ENCODE measurements around the gene NDUFA13.

The NDUFA13 gene

GRCh38 chr19:19549804-19550464 is 33.9 kb downstream of the NDUFA13 start:
- H3K4me3 ChIP-seq (ENCODE audit: insufficient read depth, low read depth, low read length), result no peak overlapping the region
- H3K36me3 ChIP-seq (ENCODE audit: control insufficient read depth, insufficient read depth, low read length), result no peaks in the 10 kb centered on the region
- H3K4me1 ChIP-seq (ENCODE audit: control insufficient read depth, insufficient read depth, low read length), result peaks cover 11% of the 10 kb centered on the region
- no peaks in the 10 kb centered on the region for H3K9me3 ChIP-seq (ENCODE audit: control insufficient read depth, low read length)
- H3K27me3 ChIP-seq (ENCODE audit: control insufficient read depth, insufficient read depth, low read length, poor library complexity, severe bottlenecking), result no peaks in the 10 kb centered on the region
- WGBS, 2 experiments, result 89 to 90% methylated on average over 23 of the region's 23 CpGs
- H3K27ac ChIP-seq (ENCODE audit: insufficient read depth, low read depth, low read length, poor library complexity, severe bottlenecking), result no peak overlapping the region

GRCh38 chr19:19550485-19550929 is 34.5 kb downstream of the NDUFA13 start:
- 67 to 71% methylated on average over 8 of the region's 8 CpGs for WGBS, 2 experiments
- Histone ChIP-seq H3K4me1 (ENCODE audit: control insufficient read depth, insufficient read depth, low read length) (peaks cover 11% of the 10 kb centered on the region), H3K36me3 (ENCODE audit: control insufficient read depth, insufficient read depth, low read length) (no peaks in the 10 kb centered on the region), H3K27me3 (ENCODE audit: control insufficient read depth, insufficient read depth, low read length, poor library complexity, severe bottlenecking) (no peaks in the 10 kb centered on the region), H3K4me3 (ENCODE audit: insufficient read depth, low read depth, low read length) (no peak overlapping the region), H3K27ac (ENCODE audit: insufficient read depth, low read depth, low read length, poor library complexity, severe bottlenecking) (no peak overlapping the region), H3K9me3 (ENCODE audit: control insufficient read depth, low read length) (no peaks in the 10 kb centered on the region)

- Histone ChIP-seq H3K27ac (ENCODE audit: insufficient read depth, low read depth, low read length, poor library complexity, severe bottlenecking) (no peak overlapping the region), H3K4me3 (ENCODE audit: insufficient read depth, low read depth, low read length) (no peak overlapping the region), H3K36me3 (ENCODE audit: control insufficient read depth, insufficient read depth, low read length) (no peaks in the 10 kb centered on the region), H3K9me3 (ENCODE audit: control insufficient read depth, low read length) (no peaks in the 10 kb centered on the region), H3K27me3 (ENCODE audit: control insufficient read depth, insufficient read depth, low read length, poor library complexity, severe bottlenecking) (no peaks in the 10 kb centered on the region), H3K4me1 (ENCODE audit: control insufficient read depth, insufficient read depth, low read length) (peaks cover 11% of the 10 kb centered on the region)
- 81% methylated on average over 10 of the region's 10 CpGs for WGBS, 2 experiments
Measured at GRCh38 chr19:19550972-19551852, 35.2 kb downstream of the NDUFA13 start.

GRCh38 chr19:19551853-19552192 is 35.8 kb downstream of the NDUFA13 start:
- H3K27ac ChIP-seq (ENCODE audit: insufficient read depth, low read depth, low read length, poor library complexity, severe bottlenecking), result no peak overlapping the region
- 87% methylated on average over 14 of the region's 14 CpGs for WGBS, 2 experiments

GRCh38 chr19:19552798-19553197 is 36.8 kb downstream of the NDUFA13 start:
- Histone ChIP-seq H3K27me3 (ENCODE audit: control insufficient read depth, insufficient read depth, low read length, poor library complexity, severe bottlenecking) (no peaks in the 10 kb centered on the region), H3K9me3 (ENCODE audit: control insufficient read depth, low read length) (no peaks in the 10 kb centered on the region), H3K27ac (ENCODE audit: insufficient read depth, low read depth, low read length, poor library complexity, severe bottlenecking) (no peak overlapping the region), H3K4me1 (ENCODE audit: control insufficient read depth, insufficient read depth, low read length) (peaks cover 11% of the 10 kb centered on the region), H3K4me3 (ENCODE audit: insufficient read depth, low read depth, low read length) (no peak overlapping the region), H3K36me3 (ENCODE audit: control insufficient read depth, insufficient read depth, low read length) (no peaks in the 10 kb centered on the region)
- 59% methylated on average over 6 of the region's 6 CpGs for WGBS, 2 experiments

More at GRCh38 chr19:19551853-19552192, 35.8 kb downstream of the NDUFA13 start:
- no peaks in the 10 kb centered on the region for H3K9me3 ChIP-seq (ENCODE audit: control insufficient read depth, low read length)
- no peaks in the 10 kb centered on the region for H3K27me3 ChIP-seq (ENCODE audit: control insufficient read depth, insufficient read depth, low read length, poor library complexity, severe bottlenecking)
- H3K36me3 ChIP-seq (ENCODE audit: control insufficient read depth, insufficient read depth, low read length), result no peaks in the 10 kb centered on the region
- peaks cover 11% of the 10 kb centered on the region for H3K4me1 ChIP-seq (ENCODE audit: control insufficient read depth, insufficient read depth, low read length)
- no peak overlapping the region for H3K4me3 ChIP-seq (ENCODE audit: insufficient read depth, low read depth, low read length)

- Histone ChIP-seq H3K27me3 (ENCODE audit: control insufficient read depth, insufficient read depth, low read length, poor library complexity, severe bottlenecking) (no peaks in the 10 kb centered on the region), H3K9me3 (ENCODE audit: control insufficient read depth, low read length) (no peaks in the 10 kb centered on the region), H3K4me3 (ENCODE audit: insufficient read depth, low read depth, low read length) (no peak overlapping the region)
Measured at GRCh38 chr19:19553670-19554069, 37.6 kb downstream of the NDUFA13 start.

GRCh38 chr19:19554074-19555023 is 38.3 kb downstream of the NDUFA13 start:
- H3K4me3 ChIP-seq (ENCODE audit: insufficient read depth, low read depth, low read length), result no peak overlapping the region
- WGBS, 2 experiments, result 69% methylated on average over 34 of the region's 34 CpGs
- no peaks in the 10 kb centered on the region for H3K36me3 ChIP-seq (ENCODE audit: control insufficient read depth, insufficient read depth, low read length)
- no peaks in the 10 kb centered on the region for H3K27me3 ChIP-seq (ENCODE audit: control insufficient read depth, insufficient read depth, low read length, poor library complexity, severe bottlenecking)
- H3K9me3 ChIP-seq (ENCODE audit: control insufficient read depth, low read length), result no peaks in the 10 kb centered on the region
- peaks cover 11% of the 10 kb centered on the region for H3K4me1 ChIP-seq (ENCODE audit: control insufficient read depth, insufficient read depth, low read length)
- no peak overlapping the region for H3K27ac ChIP-seq (ENCODE audit: insufficient read depth, low read depth, low read length, poor library complexity, severe bottlenecking)

More at GRCh38 chr19:19553670-19554069, 37.6 kb downstream of the NDUFA13 start:
- 95% methylated on average over 10 of the region's 10 CpGs for WGBS, 2 experiments
- Histone ChIP-seq H3K4me1 (ENCODE audit: control insufficient read depth, insufficient read depth, low read length) (peaks cover 11% of the 10 kb centered on the region), H3K27ac (ENCODE audit: insufficient read depth, low read depth, low read length, poor library complexity, severe bottlenecking) (no peak overlapping the region), H3K36me3 (ENCODE audit: control insufficient read depth, insufficient read depth, low read length) (no peaks in the 10 kb centered on the region)

- H3K4me3 ChIP-seq (ENCODE audit: insufficient read depth, low read depth, low read length), result no peak overlapping the region
- 86% methylated on average over 15 of the region's 15 CpGs for WGBS, 2 experiments
- H3K27ac ChIP-seq (ENCODE audit: insufficient read depth, low read depth, low read length, poor library complexity, severe bottlenecking), result no peak overlapping the region
- no peaks in the 10 kb centered on the region for H3K4me1 ChIP-seq (ENCODE audit: control insufficient read depth, insufficient read depth, low read length)
- H3K9me3 ChIP-seq (ENCODE audit: control insufficient read depth, low read length), result no peaks in the 10 kb centered on the region
- no peaks in the 10 kb centered on the region for H3K27me3 ChIP-seq (ENCODE audit: control insufficient read depth, insufficient read depth, low read length, poor library complexity, severe bottlenecking)
- no peaks in the 10 kb centered on the region for H3K36me3 ChIP-seq (ENCODE audit: control insufficient read depth, insufficient read depth, low read length)
Measured at GRCh38 chr19:19558055-19558454, 42.0 kb downstream of the NDUFA13 start.

GRCh38 chr19:19558636-19559035 is 42.6 kb downstream of the NDUFA13 start:
- H3K9me3 ChIP-seq (ENCODE audit: control insufficient read depth, low read length), result no peaks in the 10 kb centered on the region
- H3K36me3 ChIP-seq (ENCODE audit: control insufficient read depth, insufficient read depth, low read length), result no peaks in the 10 kb centered on the region
- WGBS, 2 experiments, result 94% methylated on average over 16 of the region's 16 CpGs
- no peak overlapping the region for H3K27ac ChIP-seq (ENCODE audit: insufficient read depth, low read depth, low read length, poor library complexity, severe bottlenecking)
- H3K4me3 ChIP-seq (ENCODE audit: insufficient read depth, low read depth, low read length), result no peak overlapping the region
- H3K27me3 ChIP-seq (ENCODE audit: control insufficient read depth, insufficient read depth, low read length, poor library complexity, severe bottlenecking), result no peaks in the 10 kb centered on the region
- H3K4me1 ChIP-seq (ENCODE audit: control insufficient read depth, insufficient read depth, low read length), result no peaks in the 10 kb centered on the region

Measured in ectodermal cell (in vitro differentiated cells).